ENCODE results near the gene ATOH8.

DNA sequence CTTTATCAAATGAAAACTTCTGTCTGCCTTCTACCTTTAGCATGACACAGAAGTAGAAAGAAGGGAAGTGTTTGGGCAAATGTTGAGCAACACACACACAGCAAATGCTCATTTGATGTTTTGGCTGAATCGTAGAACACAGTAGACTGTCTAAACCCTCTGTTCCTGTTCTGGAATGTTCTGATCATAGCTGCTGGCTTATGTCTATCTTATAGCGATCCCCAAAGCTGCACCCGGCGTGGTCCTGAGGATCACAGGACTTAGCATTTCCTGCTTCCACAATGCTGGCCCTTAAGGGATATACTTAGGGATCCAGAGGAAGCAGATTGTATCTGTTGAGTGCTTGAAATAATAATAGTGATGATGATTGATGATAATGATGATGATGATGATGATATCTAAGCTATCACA, 44.4 kb upstream of the ATOH8 start:
- TF ChIP-seq CEBPB (IDR thresholded peaks at IDR 0.05) (no peak), TEAD4 (IDR thresholded peaks at IDR 0.05) (no peak), TCF12 (IDR thresholded peaks at IDR 0.05; ENCODE audit: low read depth) (no peak), TAF1 (IDR thresholded peaks at IDR 0.05; ENCODE audit: low read depth) (no peak), RAD21 (IDR thresholded peaks at IDR 0.05; ENCODE audit: low read depth) (no peak), NFIC (IDR thresholded peaks at IDR 0.05) (no peak), EGR1 (IDR thresholded peaks at IDR 0.05) (no peak)
- TF ChIP-seq, protein P1, sequence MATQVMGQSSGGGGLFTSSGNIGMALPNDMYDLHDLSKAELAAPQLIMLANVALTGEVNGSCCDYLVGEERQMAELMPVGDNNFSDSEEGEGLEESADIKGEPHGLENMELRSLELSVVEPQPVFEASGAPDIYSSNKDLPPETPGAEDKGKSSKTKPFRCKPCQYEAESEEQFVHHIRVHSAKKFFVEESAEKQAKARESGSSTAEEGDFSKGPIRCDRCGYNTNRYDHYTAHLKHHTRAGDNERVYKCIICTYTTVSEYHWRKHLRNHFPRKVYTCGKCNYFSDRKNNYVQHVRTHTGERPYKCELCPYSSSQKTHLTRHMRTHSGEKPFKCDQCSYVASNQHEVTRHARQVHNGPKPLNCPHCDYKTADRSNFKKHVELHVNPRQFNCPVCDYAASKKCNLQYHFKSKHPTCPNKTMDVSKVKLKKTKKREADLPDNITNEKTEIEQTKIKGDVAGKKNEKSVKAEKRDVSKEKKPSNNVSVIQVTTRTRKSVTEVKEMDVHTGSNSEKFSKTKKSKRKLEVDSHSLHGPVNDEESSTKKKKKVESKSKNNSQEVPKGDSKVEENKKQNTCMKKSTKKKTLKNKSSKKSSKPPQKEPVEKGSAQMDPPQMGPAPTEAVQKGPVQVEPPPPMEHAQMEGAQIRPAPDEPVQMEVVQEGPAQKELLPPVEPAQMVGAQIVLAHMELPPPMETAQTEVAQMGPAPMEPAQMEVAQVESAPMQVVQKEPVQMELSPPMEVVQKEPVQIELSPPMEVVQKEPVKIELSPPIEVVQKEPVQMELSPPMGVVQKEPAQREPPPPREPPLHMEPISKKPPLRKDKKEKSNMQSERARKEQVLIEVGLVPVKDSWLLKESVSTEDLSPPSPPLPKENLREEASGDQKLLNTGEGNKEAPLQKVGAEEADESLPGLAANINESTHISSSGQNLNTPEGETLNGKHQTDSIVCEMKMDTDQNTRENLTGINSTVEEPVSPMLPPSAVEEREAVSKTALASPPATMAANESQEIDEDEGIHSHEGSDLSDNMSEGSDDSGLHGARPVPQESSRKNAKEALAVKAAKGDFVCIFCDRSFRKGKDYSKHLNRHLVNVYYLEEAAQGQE (IDR thresholded peaks at IDR 0.05; ENCODE audit: low read depth) = no peak
- TF ChIP-seq, protein P2, sequence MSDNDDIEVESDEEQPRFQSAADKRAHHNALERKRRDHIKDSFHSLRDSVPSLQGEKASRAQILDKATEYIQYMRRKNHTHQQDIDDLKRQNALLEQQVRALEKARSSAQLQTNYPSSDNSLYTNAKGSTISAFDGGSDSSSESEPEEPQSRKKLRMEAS (IDR thresholded peaks at IDR 0.05) = no peak

Measured in Ishikawa (cell line).